Right ventricle myocardium inferior (tissue), 1 donor: ENCODE data around the gene CNTN3. TPM values are rescaled to one million over a fixed set of nuclear protein-coding genes. Genes with fewer than 3 reads are reported as not detected.
A peak's percentile ranks its signal among the peaks of the same experiment; 100 is the strongest.

Experiments used
- ATAC-seq: fragments of 200-7000 bp; cut with Tn5 transposase; one replicate; pipeline ENCODE4 v1.9.1; 2020; ENCODE audit warnings: mild to moderate bottlenecking, moderate library complexity
- DNase-seq: peaks from one replicate; pipeline ENCODE4 v3.0.0; 2021; ENCODE audit errors: missing footprints
- intact Hi-C: fragments of 100-400 bp; cut with DNase I; formaldehyde crosslinking; loops from one replicate; pipeline ENCODE4 v1.11.0; 2022
- long read RNA-seq: library from polyadenylated mRNA; unstranded; transcript quantifications from one replicate; pipeline ENCODE4 v2.0.0, GENCODE V29; 2021
- total RNA-seq: library from RNA; stranded (reverse); fragmentation: NEBNext Ultra II Directional; extraction: Animal tissue kit (Norgen Biotek cat#: 25700); gene quantifications from one replicate; pipeline ENCODE4 v1.2.1, GENCODE V29; 2021
- donor health status: DM: no; HTN: yes; CAD: no; lungs with severe emphysema.

The CNTN3 gene
- total RNA-seq = 3.4 TPM
- long read RNA-seq, partial matches to known transcripts = 0 of 1 reads
- long read RNA-seq, other reads (novel, unspliced or antisense) = 1 of 1 reads

DNA sequence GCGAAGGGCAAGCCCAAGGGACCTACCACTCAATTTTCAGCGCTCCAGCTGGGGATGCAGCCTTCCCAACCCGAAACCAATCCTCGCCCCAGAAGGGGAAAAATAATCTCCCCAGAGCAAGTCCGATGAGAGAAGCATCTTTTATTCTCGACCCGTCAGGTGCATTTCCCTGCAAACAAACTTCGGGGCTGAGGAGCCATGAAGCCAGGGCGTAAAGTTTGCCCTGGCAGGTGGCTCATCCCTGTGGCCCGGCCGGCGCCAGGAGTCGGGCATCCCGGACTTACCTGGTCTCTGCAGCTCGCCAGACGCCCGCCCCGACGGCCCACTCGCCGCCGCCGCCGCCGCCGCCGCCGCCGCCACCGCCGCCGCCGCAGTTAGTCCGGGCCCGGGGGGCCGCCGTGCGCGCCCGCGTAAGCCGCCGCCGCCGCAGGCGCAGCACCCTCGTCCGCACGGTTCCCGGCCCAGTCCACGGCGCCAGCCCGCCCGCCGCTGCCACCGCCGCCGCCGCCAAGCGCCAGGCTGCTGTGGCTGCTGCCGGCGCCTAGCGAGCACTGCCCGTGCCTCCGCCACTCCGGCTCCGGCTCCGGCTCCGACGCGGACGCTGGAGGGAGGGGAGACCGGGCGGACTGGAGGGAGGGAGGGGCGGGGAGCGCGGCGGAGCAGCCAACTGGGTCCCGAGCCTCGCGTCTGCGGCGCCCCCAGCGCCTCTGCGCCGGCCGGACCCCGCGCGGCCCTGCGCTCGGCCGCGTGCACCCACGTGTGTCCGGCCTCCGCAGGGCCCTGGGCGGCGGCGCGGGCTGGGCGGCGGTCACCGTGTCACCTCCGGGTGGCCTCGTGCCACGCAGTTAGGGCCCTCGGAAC is at the start of gene CNTN3:
TSS of gene CNTN3 (minus strand) at position 553 of the 861 bp plus-strand sequence. CDS start 93,547 bp downstream, outside the sequence.
- intact Hi-C loops = no loop called here
- DNase-seq (peak; percentile 58), ATAC-seq (peak; percentile 78)

DNA sequence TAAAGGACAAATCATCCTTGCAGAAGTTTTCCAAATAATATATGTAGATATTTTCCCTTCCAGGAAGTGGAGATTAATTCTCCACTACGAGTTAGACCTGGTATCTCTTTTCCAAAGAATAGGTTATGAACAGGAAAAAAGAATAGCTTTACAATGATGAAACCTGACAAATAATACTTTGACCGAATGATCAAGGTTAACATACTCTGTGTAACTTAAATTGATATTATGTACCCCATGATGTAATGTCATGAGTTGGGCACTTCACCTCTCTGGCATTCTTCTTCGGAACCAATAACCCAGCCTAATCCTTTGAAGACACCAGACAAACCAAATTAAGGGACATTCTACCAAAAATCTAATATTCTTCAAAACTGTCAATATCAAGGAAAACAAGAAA is 48.7 kb upstream of the CNTN3 start:
- intact Hi-C loops = no loop called here

DNA sequence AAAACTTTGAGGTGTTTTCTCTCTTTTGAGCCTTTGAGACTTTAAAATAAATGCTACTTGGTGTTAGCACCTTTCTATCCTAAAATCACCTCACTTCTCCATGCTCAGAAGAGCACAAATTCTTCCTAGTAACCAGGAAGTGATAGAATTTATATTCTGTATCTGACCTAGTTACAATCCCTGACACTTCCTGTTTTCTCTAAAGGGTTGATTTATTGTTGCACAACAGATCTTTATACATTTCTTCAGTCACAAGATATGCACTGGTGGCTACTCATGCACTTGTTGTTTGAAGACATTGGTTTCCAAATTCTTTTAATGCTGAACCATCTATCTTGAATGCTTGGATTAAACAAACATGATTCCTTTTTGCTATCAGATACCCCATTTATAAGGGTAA is 47.2 kb upstream of the CNTN3 start:
- intact Hi-C loops = no loop called here
- DNase-seq (no peak), ATAC-seq (no peak)

More for the DNA sequence above, 48.7 kb upstream of the CNTN3 start:
- DNase-seq = no peak
- ATAC-seq = no peak

DNA sequence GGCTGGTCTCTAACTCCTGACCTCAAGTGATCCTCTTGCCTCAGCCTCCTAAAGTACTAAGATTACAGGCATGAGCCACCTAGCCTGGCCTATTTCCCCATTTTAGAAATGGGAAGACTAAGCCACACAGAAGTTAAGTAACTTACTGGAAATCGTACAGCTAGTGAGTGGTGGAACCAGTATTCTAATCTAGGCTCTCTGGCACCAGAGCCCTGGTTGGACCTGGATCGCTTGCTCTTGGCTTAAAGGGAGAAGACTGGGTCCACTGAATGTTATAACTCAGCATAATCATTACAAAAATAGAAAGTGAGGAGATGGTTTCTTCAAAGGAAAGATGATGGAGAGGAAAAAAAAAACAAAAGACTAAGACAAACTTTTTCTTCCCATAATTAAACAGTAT is 37.4 kb upstream of the CNTN3 start:
- ATAC-seq (peak; percentile 52), DNase-seq (no peak)
- intact Hi-C loops = no loop called here

DNA sequence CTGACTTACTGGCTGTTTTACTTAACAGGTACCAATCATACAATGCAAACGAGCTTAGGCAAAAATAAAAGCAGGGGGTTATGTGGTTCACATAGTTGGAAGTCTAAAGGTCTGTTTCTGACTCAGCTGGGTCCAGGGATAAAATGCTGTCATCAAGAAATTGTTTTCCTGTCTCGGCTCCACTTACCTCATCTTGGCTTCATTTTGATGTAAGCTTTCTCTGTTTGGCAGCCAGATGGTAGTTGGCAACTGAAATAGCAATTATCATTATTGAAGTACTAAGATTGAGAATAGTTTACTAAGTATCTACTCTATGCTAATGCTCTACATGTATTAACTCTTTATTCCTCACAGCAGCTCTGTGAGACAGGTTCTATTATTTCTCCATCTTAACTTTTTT is 36.8 kb upstream of the CNTN3 start:
- ATAC-seq (peak; percentile 46), DNase-seq (no peak)
- intact Hi-C loops = no loop called here

DNA sequence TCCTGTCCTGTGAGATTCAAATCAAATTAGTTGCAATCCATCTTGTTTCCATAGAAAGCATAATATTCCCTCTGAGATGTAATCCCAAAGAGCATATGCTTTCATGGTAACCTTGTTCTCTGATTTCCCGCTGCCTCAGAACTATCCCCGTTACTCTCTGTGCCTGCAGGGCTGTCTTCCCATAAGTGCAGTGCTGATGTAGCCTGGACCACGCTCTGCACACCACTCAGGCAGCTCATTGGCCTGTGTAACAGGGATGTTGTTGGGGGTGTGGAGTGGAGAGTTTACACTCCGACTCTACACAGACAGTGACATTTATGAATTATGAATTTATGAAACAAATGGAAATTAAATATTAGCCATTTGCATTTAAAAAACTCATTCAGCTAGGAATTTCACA is 33.6 kb upstream of the CNTN3 start:
- peak; percentile 44 for DNase-seq
- ATAC-seq = no peak
- intact Hi-C loops = no loop called here

DNA sequence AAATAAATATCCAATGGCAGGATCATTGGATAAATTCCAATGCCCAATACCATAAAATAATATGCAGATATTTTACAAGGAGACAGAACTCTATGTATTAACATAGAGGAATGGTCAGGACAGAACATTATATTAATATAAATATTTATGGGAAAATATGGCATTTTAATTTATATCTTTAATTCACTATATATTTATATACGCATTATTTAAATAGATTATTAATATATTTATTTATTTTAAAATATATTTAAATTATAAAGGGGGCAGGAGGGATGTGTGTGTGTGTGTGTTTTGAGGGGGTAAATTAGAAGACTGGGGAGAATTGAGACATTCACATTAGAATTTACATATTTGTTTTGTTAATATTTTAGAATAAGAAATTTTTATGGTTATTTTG is 31.6 kb upstream of the CNTN3 start:
- ATAC-seq = no peak
- intact Hi-C loops = no loop called here
- no peak for DNase-seq

DNA sequence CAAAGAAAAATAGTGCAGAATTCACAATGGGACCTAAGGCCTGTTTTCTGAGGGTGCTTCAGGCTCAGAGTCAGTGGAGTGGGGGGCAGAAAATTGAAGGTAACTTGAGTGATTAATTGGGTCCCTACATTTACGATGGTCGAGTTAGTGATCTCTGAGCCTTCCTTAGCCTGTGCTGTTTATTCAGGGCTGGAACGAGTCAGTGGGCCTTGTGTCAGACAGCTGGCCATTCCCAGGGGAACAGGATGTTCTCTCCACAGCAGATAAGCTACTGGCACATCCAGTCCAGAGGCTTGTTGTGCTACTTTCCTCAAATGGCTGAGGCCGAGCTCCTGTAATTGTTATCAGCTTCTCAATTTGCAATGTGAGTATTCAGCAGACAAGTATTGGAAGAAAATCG is 29.2 kb upstream of the CNTN3 start:
- ATAC-seq (peak; percentile 100), DNase-seq (peak; percentile 73)
- intact Hi-C loops = loop anchor here (5.0 kb wide), 2 partner anchors 49 to 94 kb away; no protein-coding TSS in a partner anchor

DNA sequence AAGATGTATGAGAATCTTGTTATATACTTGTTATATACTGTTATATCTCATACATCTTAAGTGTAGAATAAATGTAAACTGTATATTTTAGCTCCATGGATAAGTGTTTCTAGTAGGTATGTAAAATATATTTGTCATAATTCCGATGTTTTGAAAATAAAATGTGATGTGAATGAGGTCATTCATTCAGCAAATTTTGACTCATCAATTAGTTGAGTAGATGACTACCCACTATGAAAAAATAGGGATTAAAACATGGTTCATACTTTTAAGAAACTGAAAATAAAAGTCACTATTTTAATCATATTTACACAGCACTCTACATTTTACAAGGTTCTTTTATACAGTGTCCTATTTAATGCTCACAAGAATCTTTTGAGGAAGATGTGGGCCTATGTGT is 28.4 kb upstream of the CNTN3 start:
- no peak for ATAC-seq
- no peak for DNase-seq
- intact Hi-C loops = loop anchor here (5.0 kb wide), 2 partner anchors 49 to 94 kb away; no protein-coding TSS in a partner anchor

DNA sequence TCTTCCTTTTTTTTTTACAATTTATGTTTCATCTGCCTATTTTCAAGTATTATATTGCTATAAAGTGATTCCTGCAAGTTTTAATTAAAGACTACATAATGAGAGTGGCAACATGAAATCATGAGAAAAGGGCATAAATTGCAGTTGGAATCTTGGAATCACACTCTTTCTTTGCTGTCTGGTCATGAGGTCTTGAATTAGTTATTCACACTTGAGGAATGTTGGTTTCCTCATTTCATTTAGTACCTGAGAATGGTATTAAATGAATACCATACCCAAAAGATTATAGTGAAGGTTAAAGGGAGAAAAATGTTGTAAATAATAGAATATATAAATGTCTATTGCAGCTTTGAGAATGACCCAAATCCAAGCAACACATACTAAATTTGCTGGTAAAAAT is 25.8 kb upstream of the CNTN3 start:
- intact Hi-C loops = loop anchor here (5.0 kb wide), 2 partner anchors 52 to 97 kb away; no protein-coding TSS in a partner anchor
- no peak for DNase-seq

DNA sequence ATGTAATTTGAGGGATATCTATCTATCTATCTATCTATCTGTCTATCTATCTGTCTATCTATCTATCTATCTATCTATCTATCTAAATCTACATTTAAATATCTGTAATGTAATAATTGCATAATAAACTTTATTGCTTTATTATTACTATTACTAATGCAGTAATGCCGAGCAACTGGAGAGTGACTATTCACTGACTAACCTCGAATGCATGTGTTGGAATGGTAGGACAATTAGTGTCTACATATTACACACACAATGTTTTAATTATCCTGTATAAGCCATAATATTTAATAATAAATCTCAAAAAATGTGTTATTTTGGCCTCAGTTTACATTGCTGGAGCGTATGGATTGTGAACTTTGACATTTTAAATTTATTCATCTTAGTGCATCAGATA is 25.2 kb upstream of the CNTN3 start:
- ATAC-seq (no peak), DNase-seq (no peak)
- intact Hi-C loops = loop anchor here (5.0 kb wide), 2 partner anchors 53 to 98 kb away; no protein-coding TSS in a partner anchor

More for the DNA sequence above, 25.8 kb upstream of the CNTN3 start:
- no peak for ATAC-seq

DNA sequence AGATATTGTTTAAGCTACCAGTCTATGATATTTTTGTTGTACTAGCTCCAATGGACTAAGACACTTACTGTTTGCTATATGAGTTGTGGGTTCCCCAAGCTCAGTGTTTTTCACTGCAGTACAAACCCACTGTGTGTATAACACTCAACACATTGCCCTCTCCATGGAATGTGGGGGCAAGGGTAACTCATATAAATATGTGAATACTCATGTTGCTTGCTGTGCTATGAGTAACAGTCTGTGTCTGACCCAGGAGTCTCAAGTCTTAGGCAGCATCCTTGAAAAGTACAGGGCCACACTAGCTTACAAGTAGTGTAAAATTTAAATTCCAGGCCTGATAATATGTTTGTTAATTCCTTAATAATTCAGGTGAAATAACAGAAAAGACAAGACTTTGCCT is 22.5 kb upstream of the CNTN3 start:
- intact Hi-C loops = no loop called here
- no peak for DNase-seq
- ATAC-seq = no peak

DNA sequence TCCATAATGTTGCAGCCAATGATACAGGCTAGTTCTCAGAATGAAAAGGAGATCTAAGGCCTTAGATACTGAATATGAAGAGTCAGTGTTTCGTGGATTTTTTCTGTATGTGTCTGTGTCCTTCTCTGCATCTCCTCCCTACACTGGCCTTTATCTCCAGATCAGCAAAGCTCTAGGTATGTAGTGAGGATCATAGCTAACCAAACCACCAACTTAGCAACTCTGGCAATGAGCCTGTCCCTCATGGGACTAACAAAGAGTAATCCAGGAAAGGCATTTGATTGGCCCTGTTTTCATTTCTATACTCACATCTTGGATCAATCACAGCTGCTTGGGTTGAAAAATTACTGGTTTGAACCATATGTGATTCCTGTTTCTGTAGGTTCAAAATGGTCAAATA is 18.6 kb upstream of the CNTN3 start:
- ATAC-seq (no peak), DNase-seq (no peak)
- intact Hi-C loops = loop anchor here (5.0 kb wide), 1 partner anchor 366 kb away; no protein-coding TSS in a partner anchor

DNA sequence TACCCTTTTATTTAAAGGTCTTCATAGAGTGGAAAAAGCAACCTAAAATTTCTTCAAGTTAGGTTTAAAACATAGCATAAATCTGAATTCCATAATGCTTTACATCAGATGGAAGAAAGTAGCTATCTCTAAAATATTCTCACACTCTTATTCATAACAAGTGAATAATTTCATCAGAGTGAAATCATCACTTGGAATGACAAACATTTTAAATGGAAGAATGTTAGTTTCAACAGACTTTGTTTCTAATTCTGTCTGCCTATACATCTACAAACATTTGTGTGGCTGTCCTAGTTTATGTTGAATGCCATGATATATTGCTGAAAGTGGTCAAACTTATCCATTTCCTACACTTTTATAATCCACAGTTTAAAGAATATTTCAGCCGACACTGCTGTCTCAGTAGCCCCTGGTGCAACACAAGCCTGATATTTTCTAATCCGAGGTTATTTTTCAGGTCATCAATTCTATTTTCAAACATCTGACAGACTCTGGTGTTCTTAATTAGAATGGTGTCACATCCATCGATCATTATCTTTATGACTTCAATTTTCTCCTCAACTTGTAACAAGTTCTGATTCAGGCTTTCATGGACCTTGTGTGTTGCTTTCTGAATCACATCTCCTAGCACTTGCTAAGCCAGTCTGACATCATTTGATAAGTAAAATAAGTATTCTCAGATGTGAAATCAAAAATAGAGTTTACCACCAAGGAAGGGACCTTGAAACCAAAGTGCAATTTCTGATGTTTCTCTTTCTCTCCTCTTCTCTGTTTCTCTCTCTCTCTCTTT is 17.1 kb upstream of the CNTN3 start:
- DNase-seq (no peak), ATAC-seq (no peak)
- intact Hi-C loops = loop anchor here (5.0 kb wide), 1 partner anchor 364 kb away; no protein-coding TSS in a partner anchor

DNA sequence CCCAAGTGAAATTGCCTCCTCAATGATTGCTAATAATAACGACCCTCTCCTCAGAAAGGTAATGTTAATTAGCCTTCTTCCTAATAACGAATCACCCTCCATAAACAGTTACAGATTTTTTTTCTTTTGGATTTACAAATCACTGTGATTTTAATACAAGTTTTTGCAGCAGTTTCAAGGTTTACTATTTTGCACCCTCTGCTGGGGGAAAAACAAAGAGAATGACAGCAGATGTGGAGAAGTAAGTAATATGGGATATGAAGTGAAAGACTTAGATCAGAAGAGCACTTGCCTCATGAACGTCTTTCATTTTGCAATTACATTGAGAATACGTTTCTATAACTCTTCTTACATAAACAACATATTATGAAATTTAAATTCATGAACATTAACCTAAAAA is 16.1 kb upstream of the CNTN3 start:
- intact Hi-C loops = loop anchor here (5.0 kb wide), 1 partner anchor 363 kb away; no protein-coding TSS in a partner anchor
- DNase-seq (no peak), ATAC-seq (no peak)

DNA sequence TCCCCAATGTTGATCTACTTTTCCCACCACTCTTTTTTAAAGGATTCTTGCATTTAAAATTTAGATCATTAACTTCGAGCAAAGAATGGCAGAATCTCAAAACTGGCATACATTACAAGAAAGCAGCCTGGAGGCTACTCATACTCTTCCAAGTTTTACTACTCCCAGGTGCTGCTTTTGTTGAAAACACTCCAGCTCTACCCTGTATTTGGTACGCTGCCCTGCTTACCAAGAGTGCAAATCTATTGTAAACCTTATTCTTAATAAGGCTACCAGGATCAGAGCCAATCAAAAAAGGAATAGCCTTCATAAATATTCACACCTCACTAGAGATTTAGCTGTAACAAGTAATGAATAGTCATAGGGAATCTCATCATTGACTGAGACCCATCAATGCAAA is 11.6 kb upstream of the CNTN3 start:
- ATAC-seq (no peak), DNase-seq (no peak)
- intact Hi-C loops = no loop called here

DNA sequence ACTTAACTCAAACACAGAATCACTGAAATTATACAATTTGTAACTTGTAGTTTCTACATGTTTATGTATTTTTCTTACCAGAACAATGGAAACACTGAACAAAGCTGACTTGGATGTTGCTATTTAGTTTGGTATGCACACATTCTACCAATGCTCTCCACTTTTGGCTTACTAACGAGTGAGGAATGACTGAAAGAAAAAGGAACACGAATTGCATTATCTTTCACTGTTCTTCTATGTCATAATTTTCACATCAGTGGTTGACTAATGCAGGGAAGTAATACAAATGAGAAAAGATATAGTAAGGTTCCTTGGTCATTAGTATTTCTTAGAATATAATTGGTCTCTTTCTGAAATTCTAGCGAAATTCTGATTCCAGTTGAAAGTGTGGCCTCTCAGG is 9.8 kb upstream of the CNTN3 start:
- ATAC-seq (no peak), DNase-seq (no peak)
- intact Hi-C loops = no loop called here

DNA sequence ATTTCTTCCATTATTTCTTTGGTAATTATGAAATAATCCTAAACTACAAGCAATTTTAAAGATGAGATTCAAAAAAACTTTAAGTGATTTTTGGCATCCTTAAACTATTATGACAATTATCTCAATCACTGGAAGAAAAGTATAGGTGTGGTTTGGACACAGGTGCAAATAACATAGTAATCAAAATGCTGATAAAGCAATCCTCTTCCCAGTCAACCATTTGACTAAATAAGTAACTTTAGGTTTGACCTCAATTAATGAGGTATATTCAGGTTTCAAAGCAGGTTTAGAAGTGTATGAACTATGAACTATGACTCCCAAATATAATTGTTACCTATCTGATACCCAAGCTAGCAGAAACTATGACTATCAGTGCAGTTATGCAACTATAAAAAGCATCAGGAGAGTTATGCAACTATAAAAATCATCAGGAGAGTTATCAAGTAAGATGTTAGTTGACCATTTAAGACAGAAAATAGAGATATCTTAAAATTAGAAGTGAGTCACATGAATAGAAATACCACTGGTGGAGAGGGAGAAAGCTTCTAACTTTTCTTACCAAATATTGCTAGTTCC is 8.9 kb upstream of the CNTN3 start:
- ATAC-seq (no peak), DNase-seq (no peak)
- intact Hi-C loops = no loop called here

DNA sequence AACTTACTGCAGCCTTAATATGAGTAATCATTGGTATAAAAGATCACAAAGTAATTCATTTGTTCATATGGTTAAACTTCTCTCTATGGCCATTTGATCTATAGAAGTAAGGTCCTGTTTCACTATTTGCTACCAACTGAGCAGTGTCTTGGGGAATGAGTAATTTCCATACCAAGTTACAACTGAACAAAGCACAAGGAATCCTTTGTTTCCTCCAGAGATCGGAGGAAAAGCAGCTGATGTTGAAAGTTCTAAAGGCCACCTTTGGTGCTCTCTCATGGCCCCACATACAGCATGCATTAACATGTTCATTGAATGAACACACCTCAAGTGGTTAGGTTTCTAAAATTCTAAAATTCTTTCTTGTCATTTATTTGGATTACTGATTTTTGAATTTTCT is 7.1 kb upstream of the CNTN3 start:
- no peak for DNase-seq
- ATAC-seq = no peak
- intact Hi-C loops = no loop called here
